GM10248 (cell line): Measurements from ENCODE around the gene DCN.

Experiments
- CTCF ChIA-PET: fragments of 300-600 bp; sonication (Branson Sonifier 250); formaldehyde crosslinking; extraction: SDS; loops from one replicate; lab custom pipeline; 2021; ENCODE audit warnings: antibody characterized with exemption; lab: Yijun Ruan, JAX
- POLR2A ChIA-PET: fragments of 350-650 bp; sonication (Branson Sonifier 250); formaldehyde crosslinking; extraction: SDS; loops from one replicate; lab custom pipeline; 2020; ENCODE audit warnings: antibody characterized with exemption; lab: Yijun Ruan, JAX
- DNase-seq: peaks from one replicate; pipeline ENCODE4 v3.0.0; 2012; ENCODE audit errors: extremely low spot score
- CTCF ChIP-seq: IDR thresholded peaks from 2 replicates; pipeline ENCODE4 v1.5.1; 2012; ENCODE audit warnings: mild to moderate bottlenecking, low read depth; ENCODE audit errors: extremely low read depth, missing control alignments, control extremely low read depth

The DCN gene

GRCh38 chr12:91177381-91177780 lies 5.2 kb downstream of the DCN start:
- CTCF ChIA-PET: interaction anchor here (0.7 to 2.1 kb wide), 5 partner anchors 10 to 183 kb away, joined by 3 to 7 read pairs (median 4); no protein-coding TSS in a partner anchor
- POLR2A ChIA-PET: no interaction called here
- TF ChIP-seq CTCF: no peak
- DNase-seq: no peak

DNA sequence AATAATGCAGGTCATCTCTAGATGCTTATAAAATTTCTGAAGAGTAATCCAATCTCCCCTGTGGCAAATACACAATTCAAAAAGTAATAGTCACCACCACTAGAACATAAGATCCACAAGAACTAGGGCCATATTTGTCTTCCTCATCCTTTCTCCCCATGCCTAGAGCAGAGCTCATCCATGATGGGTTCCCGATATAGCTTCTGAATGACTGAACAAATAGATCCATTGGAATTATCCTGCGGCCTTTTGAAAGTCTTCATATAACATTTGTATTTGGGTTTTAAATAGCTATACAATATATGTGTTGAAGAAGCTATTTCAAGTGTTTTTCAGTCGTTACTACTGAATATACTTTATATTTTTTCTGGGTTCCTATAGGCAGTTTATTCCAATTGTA lies 5.7 kb downstream of the DCN start:
- CTCF ChIA-PET: interaction anchor here (1.0 to 2.1 kb wide), 4 partner anchors 9 to 178 kb away, joined by 3 to 7 read pairs (median 4); no protein-coding TSS in a partner anchor
- no peak for DNase-seq
- TF ChIP-seq CTCF: no peak
- POLR2A ChIA-PET: no interaction called here

DNA sequence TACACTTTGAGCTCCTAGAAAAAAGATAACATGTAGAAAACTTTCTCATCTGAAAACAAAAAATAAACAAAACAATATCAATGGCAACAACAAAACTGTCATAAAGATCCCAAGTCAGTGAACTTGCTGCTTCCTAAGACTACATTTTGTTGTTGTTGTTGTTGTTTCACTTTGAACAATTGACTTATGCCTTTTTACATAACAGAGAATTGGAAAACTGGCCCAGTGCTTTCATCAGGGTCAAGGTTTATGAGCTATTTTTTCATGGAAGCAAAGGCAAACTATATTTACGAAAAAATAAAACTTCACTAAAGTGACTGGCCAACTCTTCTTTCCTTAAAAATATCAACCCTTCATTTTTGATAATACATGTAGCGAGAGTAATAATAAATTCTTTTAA lies 6.3 kb downstream of the DCN start:
- no peak for DNase-seq
- ChIA-PET POLR2A (no interaction called here), CTCF (interaction anchor here (0.8 to 2.1 kb wide), 3 partner anchors 9 to 206 kb away, joined by 3 to 7 read pairs (median 3); no protein-coding TSS in a partner anchor)
- TF ChIP-seq CTCF: no peak

DNA sequence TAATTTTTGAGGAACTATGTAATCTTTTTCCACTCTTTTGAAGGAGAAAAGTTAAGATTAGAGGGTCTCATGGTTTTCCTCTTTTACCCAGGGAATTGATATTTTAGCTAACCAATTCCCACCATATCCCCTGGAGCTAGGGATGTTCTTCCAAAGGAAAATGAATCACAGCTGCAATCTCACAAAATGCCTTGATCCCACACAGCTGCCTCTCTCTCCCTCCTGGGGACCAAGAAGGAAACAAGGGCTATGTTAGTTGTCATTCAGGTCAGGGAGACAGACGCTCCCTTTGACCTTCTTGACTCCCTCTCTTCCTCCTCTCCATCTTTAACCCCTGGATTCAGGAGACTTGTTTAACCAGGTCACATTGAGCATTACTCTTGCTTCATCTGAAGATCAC lies 9.5 kb downstream of the DCN start:
- no peak for TF ChIP-seq CTCF
- POLR2A ChIA-PET: no interaction called here

DNA sequence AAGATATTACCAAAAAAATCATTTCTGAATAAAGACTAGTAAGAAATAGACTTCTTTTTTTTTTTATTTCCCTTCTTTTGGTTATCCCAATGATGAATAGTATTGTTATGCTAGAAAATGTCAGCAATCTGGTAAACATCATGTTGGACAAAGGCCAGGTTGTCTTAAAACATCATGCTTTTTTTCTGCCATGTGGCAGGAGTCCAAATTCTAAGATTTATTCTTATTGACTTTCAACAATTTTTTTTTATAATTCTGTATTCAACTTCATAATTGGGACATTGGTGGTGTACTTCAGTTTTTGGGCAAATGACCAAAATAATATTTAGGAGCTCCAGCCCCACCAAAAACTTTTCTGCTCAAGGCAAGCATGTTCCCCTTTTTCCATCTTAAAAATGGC lies 10.5 kb downstream of the DCN start:
- ChIA-PET CTCF (no interaction called here), POLR2A (no interaction called here)
- no peak for DNase-seq
- no peak for TF ChIP-seq CTCF

More for the DNA sequence above, 9.5 kb downstream of the DCN start:
- DNase-seq: no peak
- CTCF ChIA-PET: no interaction called here

DNA sequence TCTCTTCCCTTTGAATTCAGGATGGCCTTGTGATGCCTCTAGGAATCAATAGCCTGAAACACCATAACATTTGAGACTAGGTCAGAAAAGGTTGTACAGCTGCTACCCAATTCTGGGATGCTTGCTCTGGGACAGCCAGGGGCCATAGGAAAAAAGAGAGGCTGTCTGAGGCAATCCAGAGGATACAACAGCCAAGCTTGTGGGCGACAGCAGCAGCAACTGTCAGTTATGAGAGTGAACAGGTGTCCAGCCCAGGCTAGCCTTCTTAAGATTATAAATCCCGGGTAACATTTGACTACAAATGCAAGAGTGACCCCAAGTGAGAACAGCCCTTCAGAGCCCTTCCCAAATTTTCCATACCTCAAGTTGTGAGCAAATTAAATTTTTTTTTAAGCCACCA lies 11.1 kb downstream of the DCN start:
- no peak for TF ChIP-seq CTCF
- POLR2A ChIA-PET: no interaction called here
- no peak for DNase-seq
- CTCF ChIA-PET: no interaction called here

GRCh38 chr12:91163116-91163515 lies 19.5 kb downstream of the DCN start:
- CTCF ChIA-PET: no interaction called here
- no peak for TF ChIP-seq CTCF
- POLR2A ChIA-PET: no interaction called here
- DNase-seq: no peak
